PC-3 (cell line): ENCODE data around the gene CALML6.

ENCODE experiments used
- EZH2 ChIP-seq: fragments of 300-600 bp; sonication (generic); IDR thresholded peaks from one replicate; pipeline ENCODE4 v1.6.1; 2017; ENCODE audit warnings: antibody characterized with exemption, mild to moderate bottlenecking, low read length; ENCODE audit not compliant: unreplicated experiment
- EZH2phosphoT487 ChIP-seq: fragments of 300-600 bp; sonication (generic); IDR thresholded peaks from 2 replicates; pipeline ENCODE4 v1.6.1; 2018; ENCODE audit warnings: mild to moderate bottlenecking, antibody characterized with exemption, low read length, borderline replicate concordance
- TF ChIP-seq, protein P1 (sequence below): fragments of 300-600 bp; sonication (generic); conservative IDR thresholded peaks from 2 replicates; pipeline ENCODE4 v1.5.1; 2017; ENCODE audit warnings: antibody characterized with exemption, low read depth, mild to moderate bottlenecking, low read length

DNA sequence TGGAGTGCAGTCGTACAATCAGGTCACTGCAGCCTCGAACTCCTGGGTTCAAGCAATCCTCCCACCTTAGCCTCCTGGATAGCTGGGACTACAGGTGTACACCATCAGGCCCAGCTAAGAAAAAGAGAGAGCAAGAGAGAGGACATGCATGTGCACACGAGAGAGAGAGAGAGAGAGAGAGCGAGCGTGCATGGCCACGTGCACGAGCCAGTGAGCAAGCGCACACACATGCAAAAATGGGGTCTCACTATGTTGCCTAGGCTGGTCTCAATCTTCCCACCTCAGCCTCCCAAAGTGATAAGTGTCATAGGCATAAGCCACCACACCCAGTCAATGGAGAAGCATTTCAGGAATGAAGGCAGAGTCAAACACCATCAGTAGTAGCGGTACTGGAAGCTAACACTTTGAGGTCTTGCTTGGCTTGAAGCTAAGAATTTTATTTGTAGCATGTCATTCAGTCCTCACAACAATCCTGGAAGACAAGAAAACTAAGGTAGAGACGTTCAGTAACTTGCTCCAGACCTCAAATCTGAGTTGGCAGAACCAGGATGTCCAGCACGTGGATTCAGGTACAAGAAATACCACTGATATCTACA, 38.6 kb upstream of the CALML6 start:
- TF ChIP-seq EZH2 (no peak), EZH2phosphoT487 (no peak)
- TF ChIP-seq, protein P1, sequence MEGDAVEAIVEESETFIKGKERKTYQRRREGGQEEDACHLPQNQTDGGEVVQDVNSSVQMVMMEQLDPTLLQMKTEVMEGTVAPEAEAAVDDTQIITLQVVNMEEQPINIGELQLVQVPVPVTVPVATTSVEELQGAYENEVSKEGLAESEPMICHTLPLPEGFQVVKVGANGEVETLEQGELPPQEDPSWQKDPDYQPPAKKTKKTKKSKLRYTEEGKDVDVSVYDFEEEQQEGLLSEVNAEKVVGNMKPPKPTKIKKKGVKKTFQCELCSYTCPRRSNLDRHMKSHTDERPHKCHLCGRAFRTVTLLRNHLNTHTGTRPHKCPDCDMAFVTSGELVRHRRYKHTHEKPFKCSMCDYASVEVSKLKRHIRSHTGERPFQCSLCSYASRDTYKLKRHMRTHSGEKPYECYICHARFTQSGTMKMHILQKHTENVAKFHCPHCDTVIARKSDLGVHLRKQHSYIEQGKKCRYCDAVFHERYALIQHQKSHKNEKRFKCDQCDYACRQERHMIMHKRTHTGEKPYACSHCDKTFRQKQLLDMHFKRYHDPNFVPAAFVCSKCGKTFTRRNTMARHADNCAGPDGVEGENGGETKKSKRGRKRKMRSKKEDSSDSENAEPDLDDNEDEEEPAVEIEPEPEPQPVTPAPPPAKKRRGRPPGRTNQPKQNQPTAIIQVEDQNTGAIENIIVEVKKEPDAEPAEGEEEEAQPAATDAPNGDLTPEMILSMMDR: no peak
